H1 (cell line): ENCODE data around the gene ATF3. TPM values are rescaled to one million over a fixed set of nuclear protein-coding genes. Genes with fewer than 3 reads are reported as not detected.

ENCODE experiments used
- CTCF ChIA-PET: fragments of 300-600 bp; sonication (Branson Sonifier 250); formaldehyde crosslinking; loops from one replicate; lab custom pipeline; 2021; ENCODE audit not compliant: partially characterized antibody; lab: Charles Lee
- POLR2A ChIA-PET: fragments of 300-600 bp; sonication (Branson Sonifier 250); formaldehyde crosslinking; loops from one replicate; lab custom pipeline; 2021; ENCODE audit warnings: inconsistent platforms; ENCODE audit not compliant: partially characterized antibody; lab: Charles Lee
- DNase-seq, 2 experiments: peaks; one replicate each; pipeline versions ENCODE4 v3.0.0 to v3.0.0-alpha.2; 2010 to 2022; ENCODE audit warnings: low spot score in 2 of 2, low read depth in 1 of 2, mixed read lengths in 1 of 2
- FAIRE-seq: peaks from 2 replicates; lab custom pipeline; 2011; peaks lifted over from hg19 to GRCh38; lab: Jason Lieb, UNC
- H2AFZ ChIP-seq: 2 replicates; pipeline ENCODE4 v1.8.1; 2012; ENCODE audit warnings: low read length, inconsistent platforms
- H2AK5ac ChIP-seq: 2 replicates; pipeline ENCODE4 v1.6.1; 2013; ENCODE audit warnings: low read depth, low read length
- H2BK120ac ChIP-seq: replicated peaks from 2 replicates; pipeline ENCODE3; 2013; ENCODE audit warnings: low read depth, low read length, inconsistent platforms
- H2BK12ac ChIP-seq: 2 replicates; pipeline ENCODE4 v1.6.1; 2013; ENCODE audit warnings: low read depth, low read length
- H2BK15ac ChIP-seq: 2 replicates; pipeline ENCODE4 v1.6.1; 2013; ENCODE audit warnings: low read length
- H2BK20ac ChIP-seq: 2 replicates; pipeline ENCODE4 v1.6.1; 2013; ENCODE audit warnings: low read length
- H2BK5ac ChIP-seq: 2 replicates; pipeline ENCODE4 v1.6.1; 2013; ENCODE audit warnings: low read depth, low read length
- H3K14ac ChIP-seq: 2 replicates; pipeline ENCODE4 v1.6.1; 2013; ENCODE audit warnings: inconsistent platforms; ENCODE audit not compliant: insufficient read length
- H3K18ac ChIP-seq: 2 replicates; pipeline ENCODE4 v1.6.1; 2013; ENCODE audit warnings: low read length; ENCODE audit errors: extremely low read depth
- H3K23ac ChIP-seq: 2 replicates; pipeline ENCODE4 v1.6.1; 2013; ENCODE audit warnings: inconsistent platforms; ENCODE audit not compliant: insufficient read length
- H3K23me2 ChIP-seq: 2 replicates; pipeline ENCODE4 v1.6.1; 2013; ENCODE audit warnings: low read depth, low read length
- H3K27ac ChIP-seq: 2 replicates; pipeline ENCODE4 v1.6.1; 2011; ENCODE audit warnings: low read depth, low read length, inconsistent platforms
- H3K27me3 ChIP-seq, 4 experiments: replicated peaks in 1 of 4; 1 replicate in 1 of 4; 2 replicates in 3 of 4; pipeline versions ENCODE4 v1.6.1 to v1.8.1; 2011 to 2013; ENCODE audit warnings: low read length in 3 of 4, mild to moderate bottlenecking in 3 of 4, inconsistent platforms in 2 of 4, mixed read lengths in 2 of 4, moderate library complexity in 1 of 4; ENCODE audit not compliant: control insufficient read depth in 3 of 4, insufficient read depth in 3 of 4; ENCODE audit errors: extremely low read depth in 1 of 4
- H3K36me3 ChIP-seq, 4 experiments: 2 replicates each; pipeline versions ENCODE4 v1.6.1 to v1.8.1; 2011 to 2013; ENCODE audit warnings: mild to moderate bottlenecking in 4 of 4, low read length in 3 of 4, moderate library complexity in 2 of 4, control low read depth in 1 of 4, inconsistent platforms in 1 of 4; ENCODE audit not compliant: insufficient read depth in 4 of 4, control insufficient read depth in 2 of 4
- H3K4ac ChIP-seq: replicated peaks from 2 replicates; pipeline ENCODE3; 2013; ENCODE audit warnings: low read length, low read depth, mixed read lengths, inconsistent platforms; ENCODE audit not compliant: insufficient read length
- H3K4me1 ChIP-seq, 4 experiments: replicated peaks in 1 of 4; 1 replicate in 1 of 4; 2 replicates in 3 of 4; pipeline versions ENCODE4 v1.6.1 to v1.8.1; 2011 to 2013; ENCODE audit warnings: low read length in 3 of 4, inconsistent platforms in 2 of 4, mixed read lengths in 1 of 4; ENCODE audit not compliant: insufficient read depth in 4 of 4, control insufficient read depth in 3 of 4
- H3K4me2 ChIP-seq, 2 experiments: 2 replicates each; pipeline versions ENCODE4 v1.6.1 to v1.8.1; 2011 to 2013; ENCODE audit warnings: low read depth in 2 of 2, low read length in 2 of 2, control low read depth in 1 of 2, inconsistent platforms in 1 of 2, mild to moderate bottlenecking in 1 of 2; ENCODE audit not compliant: insufficient read depth in 1 of 2
- H3K4me3 ChIP-seq, 4 experiments: fragments of 200-600, 300-600 bp in 1 of 4; sonication (generic), shearing (Covaris generic), sonication (Bioruptor Twin) in 1 of 4; 2 replicates each; pipeline versions ENCODE4 v1.5.1 to v1.8.1; 2011 to 2016; ENCODE audit warnings: low read length in 4 of 4, low read depth in 3 of 4, control low read depth in 2 of 4, inconsistent platforms in 2 of 4, mild to moderate bottlenecking in 2 of 4, mixed read lengths in 1 of 4, moderate library complexity in 1 of 4; ENCODE audit not compliant: insufficient read depth in 2 of 4; ENCODE audit errors: extremely low read depth in 1 of 4
- H3K56ac ChIP-seq: replicated peaks from 2 replicates; pipeline ENCODE3; 2013; ENCODE audit warnings: low read depth, mild to moderate bottlenecking, mixed read lengths, low read length, inconsistent platforms; ENCODE audit not compliant: insufficient read length
- H3K79me1 ChIP-seq: 2 replicates; pipeline ENCODE4 v1.6.1; 2013; ENCODE audit warnings: low read depth, low read length, control low read depth
- H3K79me2 ChIP-seq, 2 experiments: 2 replicates each; pipeline versions ENCODE4 v1.6.1 to v1.8.1; 2012 to 2013; ENCODE audit warnings: low read length in 2 of 2, mild to moderate bottlenecking in 2 of 2, inconsistent platforms in 1 of 2; ENCODE audit not compliant: insufficient read depth in 2 of 2, control insufficient read depth in 1 of 2
- H3K9ac ChIP-seq, 4 experiments: replicated peaks in 1 of 4; 1 replicate in 1 of 4; 2 replicates in 3 of 4; pipeline versions ENCODE4 v1.6.1 to v1.8.1; 2011 to 2013; ENCODE audit warnings: low read depth in 3 of 4, low read length in 3 of 4, control low read depth in 2 of 4, mild to moderate bottlenecking in 2 of 4, moderate library complexity in 2 of 4, inconsistent platforms in 1 of 4; ENCODE audit errors: extremely low read depth in 1 of 4
- H3K9me3 ChIP-seq, 2 experiments: 2 replicates each; pipeline versions ENCODE4 v1.6.1 to v1.8.1; 2012 to 2013; ENCODE audit warnings: mild to moderate bottlenecking in 2 of 2, moderate library complexity in 2 of 2, control low read depth in 1 of 2, inconsistent platforms in 1 of 2, low read depth in 1 of 2, low read length in 1 of 2, mixed read lengths in 1 of 2; ENCODE audit not compliant: insufficient read depth in 2 of 2
- H4K20me1 ChIP-seq, 2 experiments: replicated peaks in 1 of 2; 2 replicates each; pipeline versions ENCODE3 to v1.8.1; 2011 to 2013; ENCODE audit warnings: inconsistent platforms in 2 of 2, low read length in 2 of 2, mild to moderate bottlenecking in 1 of 2; ENCODE audit not compliant: insufficient read depth in 2 of 2, control insufficient read depth in 1 of 2
- H4K5ac ChIP-seq: 2 replicates; pipeline ENCODE4 v1.6.1; 2013; ENCODE audit warnings: low read length, low read depth, mixed read lengths, inconsistent platforms; ENCODE audit not compliant: insufficient read length
- H4K8ac ChIP-seq: 2 replicates; pipeline ENCODE4 v1.8.0; 2013; ENCODE audit warnings: mild to moderate bottlenecking, moderate library complexity, low read length, inconsistent platforms; ENCODE audit not compliant: insufficient read depth; ENCODE audit errors: extremely low read depth
- H4K91ac ChIP-seq: replicated peaks from 2 replicates; pipeline ENCODE3; 2013; ENCODE audit warnings: low read length, mixed read lengths, inconsistent platforms; ENCODE audit not compliant: insufficient read length
- ATF2 ChIP-seq: IDR thresholded peaks from 2 replicates; pipeline ENCODE4 v1.6.1; 2012; ENCODE audit warnings: low read length, inconsistent platforms
- ATF3 ChIP-seq: IDR thresholded peaks from 2 replicates; pipeline ENCODE4 v1.6.1; 2011; ENCODE audit warnings: low read depth, mild to moderate bottlenecking, low read length; ENCODE audit not compliant: insufficient read depth
- GTF2F1 ChIP-seq: IDR thresholded peaks from 2 replicates; pipeline ENCODE4 v1.6.1; 2012; ENCODE audit warnings: low read depth, low read length, improper control_type of control experiment, borderline replicate concordance
- HDAC2 ChIP-seq, 2 experiments: fragments of 300-600 bp in 1 of 2; sonication (generic) in 1 of 2; IDR thresholded peaks; 2 replicates each; pipeline ENCODE4 v1.6.1; 2011 to 2012; ENCODE audit warnings: low read depth in 2 of 2, low read length in 2 of 2, mild to moderate bottlenecking in 2 of 2, moderate library complexity in 2 of 2, borderline replicate concordance in 1 of 2, inconsistent platforms in 1 of 2
- KDM5A ChIP-seq: fragments of 200-600 bp; IDR thresholded peaks from 2 replicates; pipeline ENCODE4 v1.7.1; 2012; ENCODE audit warnings: mild to moderate bottlenecking, low read length, inconsistent platforms, mixed read lengths
- RFX5 ChIP-seq: IDR thresholded peaks from 2 replicates; pipeline ENCODE4 v1.6.1; 2011; ENCODE audit warnings: low read depth, low read length, improper control_type of control experiment, borderline replicate concordance
- SRF ChIP-seq: IDR thresholded peaks from 2 replicates; pipeline ENCODE4 v1.6.1; 2011; ENCODE audit warnings: mild to moderate bottlenecking, low read depth, low read length, moderate library complexity
- TEAD4 ChIP-seq: IDR thresholded peaks from 2 replicates; pipeline ENCODE4 v1.6.1; 2012; ENCODE audit warnings: low read depth, low read length, inconsistent platforms, mixed read lengths
- USF2 ChIP-seq: IDR thresholded peaks from 2 replicates; pipeline ENCODE4 v1.6.1; 2011; ENCODE audit warnings: low read length, improper control_type of control experiment
- ZNF274 ChIP-seq: IDR thresholded peaks from 2 replicates; pipeline ENCODE4 v1.7.0; 2012; ENCODE audit warnings: low read length, borderline replicate concordance; ENCODE audit errors: extremely low read depth
- WGBS, 2 experiments: shearing (Covaris generic) in 1 of 2; methylation state at CpG; one replicate each; pipeline versions ENCODE4 v1.1.6 to v1.1.7; 2013 to 2015; ENCODE audit warnings: low lambda C conversion rate in 2 of 2, mixed read lengths in 2 of 2, inconsistent platforms in 1 of 2, low coverage in 1 of 2, missing lambda C conversion rate in 1 of 2; ENCODE audit not compliant: insufficient replicate concordance in 2 of 2, insufficient coverage in 1 of 2, insufficient read length in 1 of 2; ENCODE audit errors: extremely low coverage in 1 of 2, missing lambda C conversion rate in 1 of 2; 5-methylcytosine and 5-hydroxymethylcytosine counted together
- polyA plus RNA-seq, 7 experiments: library from polyadenylated mRNA; depleted of rRNA in 3 of 7; stranded (reverse) in 5 of 7; unstranded in 2 of 7; fragments of >200 nt in 5 of 7; fragments of 200-250 nt in 2 of 7; gene quantifications; 1 replicate in 5 of 7; 2 replicates in 1 of 7; 4 replicates in 1 of 7; pipeline versions ENCODE4 v1.2.1 to v1.2.3, GENCODE V29; 2011 to 2013; ENCODE audit warnings: missing spikeins in 2 of 7, mixed read lengths in 2 of 7
- total RNA-seq: library from RNA; stranded (reverse); fragmentation: NEBNext Ultra II Directional; extraction: Animal tissue kit (Norgen Biotek cat#: 25700); gene quantifications from 2 replicates; pipeline ENCODE4 v1.2.1, GENCODE V29; 2021

The ATF3 gene
- total and polyA plus RNA-seq, 2 of the 8 experiments (the other 6 are each of a cell fraction or from before 2014, with no cell fraction given): 12.2 to 27.7 TPM

GRCh38 chr1:212620293-212620692 lies 11.7 kb downstream of the ATF3 start:
- H2AK5ac ChIP-seq: no peak overlapping the region
- H3K27ac ChIP-seq: no peak overlapping the region
- no peaks in the 10 kb centered on the region for H3K23me2 ChIP-seq
- H3K18ac ChIP-seq: no peak overlapping the region
- H3K79me2 ChIP-seq: peaks cover 0 to under 1% of the 10 kb centered on the region in 2 experiments; a peak in 1 of 4 replicates
- H3K9ac ChIP-seq: no peak overlapping the region
- no peak overlapping the region for H3K14ac ChIP-seq
- H4K8ac ChIP-seq: no peak overlapping the region
- no peak overlapping the region for H3K4me3 ChIP-seq
- no peak overlapping the region for H4K91ac ChIP-seq
- no peak overlapping the region for H2BK20ac ChIP-seq
- no peak overlapping the region for H2AFZ ChIP-seq
- H2BK12ac ChIP-seq: no peak overlapping the region
- no peak overlapping the region for H3K56ac ChIP-seq
- H3K4me2 ChIP-seq: no peak overlapping the region
- CTCF ChIA-PET: interaction anchor here (0.9 to 5.5 kb wide), 4 partner anchors 9 to 80 kb away, joined by 3 to 47 read pairs (median 4); no protein-coding TSS in a partner anchor
- H3K27me3 ChIP-seq: no peaks in the 10 kb centered on the region
- no peak overlapping the region for H2BK15ac ChIP-seq
- FAIRE-seq: no peak
- H3K23ac ChIP-seq: no peak overlapping the region
- H3K4me1 ChIP-seq: no peaks in the 10 kb centered on the region
- peaks cover 0 to 2% of the 10 kb centered on the region in 2 experiments for H4K20me1 ChIP-seq
- POLR2A ChIA-PET: interaction anchor here (0.9 to 7.8 kb wide), 2 partner anchors 10 to 33 kb away, joined by 3 to 94 read pairs; partner anchors contain the start of gene ATF3
- H2BK5ac ChIP-seq: no peak overlapping the region
- WGBS, 2 experiments: 88% methylated on average over 1 of the region's 1 CpG; no CpG with 5 or more reads in 1 of the 2 experiments
- H4K5ac ChIP-seq: no peak overlapping the region
- H3K9me3 ChIP-seq: no peaks in the 10 kb centered on the region
- H2BK120ac ChIP-seq: no peak overlapping the region
- no peak overlapping the region for H3K4ac ChIP-seq
- H3K36me3 ChIP-seq: peaks cover 17 to 54% (median 35%) of the 10 kb centered on the region in 4 experiments
- no peaks in the 10 kb centered on the region for H3K79me1 ChIP-seq
- DNase-seq: no peak
- TF ChIP-seq HDAC2 (IDR thresholded peaks at IDR 0.05; ENCODE audit: borderline replicate concordance in 1 of 2, low read depth in 2 of 2, low read length in 2 of 2): no peak
- no peak for TF ChIP-seq ATF3
- no peak for TF ChIP-seq KDM5A
- no peak for TF ChIP-seq USF2
- TF ChIP-seq GTF2F1: no peak
- no peak for TF ChIP-seq TEAD4
- TF ChIP-seq SRF: no peak
- no peak for TF ChIP-seq ZNF274
- no peak for TF ChIP-seq ATF2
- no peak for TF ChIP-seq RFX5
